IMR-90 (cell line): ENCODE measurements around the gene GRB10. TPM values are rescaled to one million over a fixed set of nuclear protein-coding genes. Genes with fewer than 3 reads are reported as not detected.

Experiments used
- ATAC-seq: fragments of 200-7000 bp; cut with Tn5 transposase; 2 replicates; pipeline ENCODE4 v1.9.1; 2020; ENCODE audit warnings: low read depth, mild to moderate bottlenecking, moderate library complexity
- BruUV-seq: library from RNA; stranded (reverse); fragments of 400-500 nt; replicated peaks from 2 replicates; lab custom pipeline; 2021; lab: Mats Ljungman, UMichigan
- CTCF ChIA-PET: fragments of 300-600 bp; formaldehyde crosslinking; extraction: SDS; loops from one replicate; lab custom pipeline; 2021; ENCODE audit warnings: antibody characterized with exemption; lab: Yijun Ruan, JAX
- POLR2A ChIA-PET: fragments of 300-600 bp; sonication (Branson Sonifier 250); formaldehyde crosslinking; loops from one replicate; lab custom pipeline; 2022; ENCODE audit warnings: antibody characterized with exemption; ENCODE audit not compliant: unreplicated experiment; lab: Charles Lee
- DNase-seq: peaks from one replicate; pipeline ENCODE4 v3.0.0; 2013
- H2AFZ ChIP-seq: replicated peaks from 2 replicates; pipeline ENCODE3; 2013; ENCODE audit warnings: low read length, mild to moderate bottlenecking; ENCODE audit not compliant: poor library complexity
- H2AK5ac ChIP-seq: 2 replicates; pipeline ENCODE4 v1.6.1; 2013; ENCODE audit warnings: low read depth, low read length, inconsistent platforms
- H2AK9ac ChIP-seq: replicated peaks from 2 replicates; pipeline ENCODE3; 2013; ENCODE audit warnings: mild to moderate bottlenecking, low read depth, low read length, moderate library complexity; ENCODE audit not compliant: poor library complexity
- H2BK120ac ChIP-seq: 2 replicates; pipeline ENCODE4 v1.6.1; 2013; ENCODE audit warnings: low read depth, low read length, inconsistent platforms
- H2BK15ac ChIP-seq: 3 replicates; pipeline ENCODE4 v1.6.1; 2013; ENCODE audit warnings: low read depth, low read length, inconsistent platforms
- H2BK20ac ChIP-seq: 2 replicates; pipeline ENCODE4 v1.6.1; 2013; ENCODE audit warnings: low read depth, mild to moderate bottlenecking, inconsistent platforms, low read length, moderate library complexity
- H2BK5ac ChIP-seq: 2 replicates; pipeline ENCODE4 v1.6.1; 2013; ENCODE audit warnings: mild to moderate bottlenecking, low read depth, low read length, inconsistent platforms; ENCODE audit not compliant: poor library complexity, severe bottlenecking
- H3K14ac ChIP-seq: replicated peaks from 2 replicates; pipeline ENCODE4 v1.6.1; 2013; ENCODE audit warnings: low read depth, low read length, inconsistent platforms
- H3K18ac ChIP-seq: 2 replicates; pipeline ENCODE4 v1.6.1; 2013; ENCODE audit warnings: low read depth, low read length, control low read depth
- H3K23ac ChIP-seq: 2 replicates; pipeline ENCODE4 v1.6.1; 2013; ENCODE audit warnings: low read depth, low read length, inconsistent platforms
- H3K27ac ChIP-seq: 2 replicates; pipeline ENCODE4 v1.5.1; 2013; ENCODE audit warnings: mild to moderate bottlenecking, control low read depth, low read length; ENCODE audit not compliant: insufficient read depth
- H3K27me3 ChIP-seq: 2 replicates; pipeline ENCODE4 v1.6.1; 2013; ENCODE audit warnings: low read length; ENCODE audit not compliant: control insufficient read depth, insufficient read depth
- H3K36me3 ChIP-seq: 2 replicates; pipeline ENCODE4 v1.6.1; 2013; ENCODE audit warnings: low read length, mixed read lengths; ENCODE audit not compliant: control insufficient read depth, insufficient read depth
- H3K4ac ChIP-seq: 2 replicates; pipeline ENCODE4 v1.6.1; 2013; ENCODE audit warnings: low read depth, low read length, inconsistent platforms
- H3K4me1 ChIP-seq: 2 replicates; pipeline ENCODE4 v1.6.1; 2013; ENCODE audit warnings: low read length, mixed read lengths; ENCODE audit not compliant: control insufficient read depth, insufficient read depth
- H3K4me2 ChIP-seq: 2 replicates; pipeline ENCODE4 v1.6.1; 2013; ENCODE audit warnings: low read depth, mild to moderate bottlenecking, control low read depth, low read length, moderate library complexity
- H3K4me3 ChIP-seq: 2 replicates; pipeline ENCODE4 v1.5.1; 2013; ENCODE audit warnings: low read depth, mild to moderate bottlenecking, control low read depth, low read length, moderate library complexity; ENCODE audit not compliant: insufficient read depth
- H3K56ac ChIP-seq: 2 replicates; pipeline ENCODE4 v1.6.1; 2013; ENCODE audit warnings: low read length, inconsistent platforms; ENCODE audit not compliant: insufficient read depth; ENCODE audit errors: extremely low read depth
- H3K79me1 ChIP-seq, 2 experiments: 2 replicates each; pipeline ENCODE4 v1.6.1; 2013; ENCODE audit warnings: low read length in 2 of 2, inconsistent platforms in 1 of 2, low read depth in 1 of 2
- H3K9ac ChIP-seq: 2 replicates; pipeline ENCODE4 v1.6.1; 2013; ENCODE audit warnings: low read depth, low read length, control low read depth
- H3K9me1 ChIP-seq: 2 replicates; pipeline ENCODE4 v1.6.1; 2013; ENCODE audit warnings: low read length, inconsistent platforms; ENCODE audit not compliant: insufficient read depth
- H3K9me3 ChIP-seq: 2 replicates; pipeline ENCODE4 v1.6.1; 2013; ENCODE audit warnings: low read length; ENCODE audit not compliant: control insufficient read depth, insufficient read depth
- H4K20me1 ChIP-seq: 2 replicates; pipeline ENCODE4 v1.6.1; 2013; ENCODE audit warnings: low read length, inconsistent platforms; ENCODE audit not compliant: insufficient read depth
- H4K5ac ChIP-seq: 2 replicates; pipeline ENCODE4 v1.6.1; 2013; ENCODE audit warnings: mild to moderate bottlenecking, low read depth, low read length, control low read depth
- H4K8ac ChIP-seq, 2 experiments: 2 replicates each; pipeline ENCODE4 v1.6.1; 2013; ENCODE audit warnings: low read depth in 2 of 2, low read length in 2 of 2, control low read depth in 1 of 2, inconsistent platforms in 1 of 2
- H4K91ac ChIP-seq: 2 replicates; pipeline ENCODE4 v1.6.1; 2013; ENCODE audit warnings: low read depth, low read length, inconsistent platforms; ENCODE audit not compliant: insufficient read depth
- BHLHE40 ChIP-seq: fragments of 150-350 bp; IDR thresholded peaks from 2 replicates; pipeline ENCODE4 v1.6.1; 2016; ENCODE audit warnings: mild to moderate bottlenecking, low read depth, low read length
- CEBPB ChIP-seq: IDR thresholded peaks from 2 replicates; pipeline ENCODE4 v1.6.1; 2012; ENCODE audit warnings: low read depth, low read length, improper control_type of control experiment
- CHD1 ChIP-seq: IDR thresholded peaks from 2 replicates; pipeline ENCODE4 v1.6.1; 2012; ENCODE audit warnings: low read depth, low read length, improper control_type of control experiment
- CTCF ChIP-seq: conservative IDR thresholded peaks from 2 replicates; pipeline ENCODE4 v1.5.1; 2012; ENCODE audit warnings: mild to moderate bottlenecking, low read depth, low read length, improper control_type of control experiment
- FOS ChIP-seq: fragments of 150-350 bp; IDR thresholded peaks from 2 replicates; pipeline ENCODE4 v1.6.1; 2016; ENCODE audit warnings: low read depth, low read length
- MAFK ChIP-seq: IDR thresholded peaks from 2 replicates; pipeline ENCODE4 v1.6.1; 2012; ENCODE audit warnings: low read depth, low read length, improper control_type of control experiment
- MXI1 ChIP-seq: IDR thresholded peaks from 2 replicates; pipeline ENCODE4 v1.6.1; 2012; ENCODE audit warnings: low read depth, mild to moderate bottlenecking, low read length, moderate library complexity, borderline replicate concordance
- NFE2L2 ChIP-seq: fragments of 150-350 bp; IDR thresholded peaks from 2 replicates; pipeline ENCODE4 v1.6.1; 2016; ENCODE audit warnings: low read depth, mild to moderate bottlenecking, low read length
- RAD21 ChIP-seq: IDR thresholded peaks from 2 replicates; pipeline ENCODE4 v1.6.1; 2012; ENCODE audit warnings: low read length, improper control_type of control experiment
- RCOR1 ChIP-seq: IDR thresholded peaks from 2 replicates; pipeline ENCODE4 v1.6.1; 2012; ENCODE audit warnings: mild to moderate bottlenecking, low read length, improper control_type of control experiment; ENCODE audit not compliant: insufficient replicate concordance
- RFX5 ChIP-seq: IDR thresholded peaks from 2 replicates; pipeline ENCODE4 v1.8.0; 2012; ENCODE audit warnings: low read depth, mild to moderate bottlenecking, low read length, moderate library complexity
- SMC3 ChIP-seq: fragments of 150-350 bp; IDR thresholded peaks from 2 replicates; pipeline ENCODE4 v1.6.1; 2016; ENCODE audit warnings: low read depth, mild to moderate bottlenecking, antibody characterized with exemption, low read length, moderate library complexity
- WGBS, 2 experiments: methylation state at CpG; one replicate each; pipeline versions ENCODE4 v1.1.5 to v1.1.7; 2013; ENCODE audit warnings: missing lambda C conversion rate in 2 of 2; ENCODE audit not compliant: insufficient read length in 1 of 2; ENCODE audit errors: extremely low coverage in 2 of 2; 5-methylcytosine and 5-hydroxymethylcytosine counted together
- dilution Hi-C: fragments of 300-500 bp; cut with HindIII; formaldehyde crosslinking; loops from one replicate; pipeline ENCODE4 v1.14.3; 2018; ENCODE audit warnings: low sequenced_read_pairs; ENCODE audit not compliant: unreplicated experiment
- in situ Hi-C: fragments of 300-500 bp; cut with MboI; formaldehyde crosslinking; loops from 3 replicates; pipeline ENCODE4 v1.14.3; 2019; ENCODE audit warnings: low sequenced_read_pairs, inconsistent platforms, mixed read lengths
- intact Hi-C: fragments of 100-400 bp; cut with micrococcal nuclease; formaldehyde crosslinking; loops from 2 replicates; pipeline ENCODE4 v1.10.0; 2022
- polyA plus RNA-seq, 3 experiments: library from polyadenylated mRNA; depleted of rRNA; stranded (reverse); fragments of >200 nt; gene quantifications; 2 replicates each; pipeline ENCODE4 v1.2.3, GENCODE V29; 2012; ENCODE audit warnings: low replicate concordance in 1 of 3
- total RNA-seq: library from RNA; depleted of rRNA; stranded (reverse); fragments of >200 nt; gene quantifications from 2 replicates; pipeline ENCODE4 v1.2.3, GENCODE V29; 2012
- TF ChIP-seq, protein P1 (sequence below): fragments of 150-350 bp; IDR thresholded peaks from 2 replicates; pipeline ENCODE4 v1.6.1; 2017; ENCODE audit warnings: mild to moderate bottlenecking, antibody characterized with exemption, low read length, low read depth

GRB10 gene
- total and polyA plus RNA-seq, 2 of the 4 experiments (the other 2 are of a cell fraction), result 6.3 to 15.1 TPM

- Histone ChIP-seq H3K9ac (no peak overlapping the region), H4K20me1 (peaks cover 10% of the 10 kb centered on the region), H3K4me3 (no peak overlapping the region), H3K79me1 (peaks cover 12 to 53% of the 10 kb centered on the region in 2 experiments; a peak in 3 of 4 replicates), H3K4me1 (peaks cover 8% of the 10 kb centered on the region; the same call in 1 of the 2 replicates), H3K23ac (no peak overlapping the region), H2BK20ac (no peak overlapping the region), H2AK9ac (no peak overlapping the region), H3K4me2 (no peak overlapping the region), H2AK5ac (no peak overlapping the region), H3K18ac (no peak overlapping the region), H2BK5ac (no peak overlapping the region), H3K4ac (no peak overlapping the region), H3K9me3 (no peaks in the 10 kb centered on the region), H2BK120ac (no peak overlapping the region), H3K9me1 (peaks cover 16% of the 10 kb centered on the region), H4K91ac (no peak overlapping the region), H4K5ac (no peak overlapping the region), H3K36me3 (peaks cover 7% of the 10 kb centered on the region), H2BK15ac (no peak overlapping the region), H3K56ac (no peak overlapping the region), H3K27me3 (no peaks in the 10 kb centered on the region), H3K14ac (no peak overlapping the region), H3K27ac (no peak overlapping the region), H4K8ac (no peak overlapping the region), H2AFZ (no peak overlapping the region)
- WGBS, 2 experiments, result 90% methylated on average over 2 of the region's 9 CpGs; no CpG with 5 or more reads in 1 of the 2 experiments
- in situ Hi-C loops, result no loop called here
- intact Hi-C loops, result no loop called here
- ChIA-PET CTCF (no interaction called here), POLR2A (no interaction called here)
- TF ChIP-seq NFE2L2, result no peak
- no peak for TF ChIP-seq CTCF
- TF ChIP-seq FOS, result no peak
- no peak for TF ChIP-seq MXI1
- no peak for TF ChIP-seq SMC3
- no peak for TF ChIP-seq MAFK
- no peak for TF ChIP-seq BHLHE40
- TF ChIP-seq RFX5, result no peak
- no peak for TF ChIP-seq CHD1
- TF ChIP-seq RAD21, result no peak
- TF ChIP-seq, protein P1, sequence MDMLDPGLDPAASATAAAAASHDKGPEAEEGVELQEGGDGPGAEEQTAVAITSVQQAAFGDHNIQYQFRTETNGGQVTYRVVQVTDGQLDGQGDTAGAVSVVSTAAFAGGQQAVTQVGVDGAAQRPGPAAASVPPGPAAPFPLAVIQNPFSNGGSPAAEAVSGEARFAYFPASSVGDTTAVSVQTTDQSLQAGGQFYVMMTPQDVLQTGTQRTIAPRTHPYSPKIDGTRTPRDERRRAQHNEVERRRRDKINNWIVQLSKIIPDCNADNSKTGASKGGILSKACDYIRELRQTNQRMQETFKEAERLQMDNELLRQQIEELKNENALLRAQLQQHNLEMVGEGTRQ, result no peak
- TF ChIP-seq CEBPB, result no peak
- no peak for TF ChIP-seq RCOR1
- BruUV-seq, result no TSS peak
- ATAC-seq (no peak), DNase-seq (no peak)
- dilution Hi-C loops, result no loop called here
Measured at GRCh38 chr7:50723888-50724287, 58.8 kb downstream of the GRB10 start.
